Liver (tissue), 9 donors: ENCODE data around the gene ASMTL. TPM values are rescaled to one million over a fixed set of nuclear protein-coding genes. Genes with fewer than 3 reads are reported as not detected.

ENCODE experiments used
- DNase-seq: peaks from one replicate; pipeline ENCODE4 v3.0.0-alpha.2; 2017; ENCODE audit warnings: low spot score
- H3K27ac ChIP-seq, 2 donors: one replicate each; pipeline ENCODE4 v1.7.0; 2013; ENCODE audit warnings: inconsistent platforms in 2 of 2, low read length in 2 of 2, control low read depth in 1 of 2, low read depth in 1 of 2, mild to moderate bottlenecking in 1 of 2
- H3K27me3 ChIP-seq, 4 donors: one replicate each; pipeline versions ENCODE4 v1.6.1 to v1.7.0; 2013; ENCODE audit warnings: low read length in 3 of 4, inconsistent platforms in 1 of 4, mild to moderate bottlenecking in 1 of 4, moderate library complexity in 1 of 4; ENCODE audit not compliant: control insufficient read depth in 4 of 4, insufficient read depth in 4 of 4
- H3K36me3 ChIP-seq, 4 donors: one replicate each; pipeline versions ENCODE4 v1.6.1 to v1.7.0; 2013; ENCODE audit warnings: low read length in 3 of 4, mild to moderate bottlenecking in 3 of 4, low read depth in 1 of 4, moderate library complexity in 1 of 4; ENCODE audit not compliant: control insufficient read depth in 4 of 4, insufficient read depth in 3 of 4
- H3K4me1 ChIP-seq, 4 donors: one replicate each; pipeline versions ENCODE4 v1.6.1 to v1.7.0; 2013; ENCODE audit warnings: low read length in 3 of 4, mild to moderate bottlenecking in 3 of 4, moderate library complexity in 1 of 4; ENCODE audit not compliant: control insufficient read depth in 4 of 4, insufficient read depth in 4 of 4
- H3K4me3 ChIP-seq, 3 donors: one replicate each; pipeline versions ENCODE4 v1.6.1 to v1.7.0; 2013; ENCODE audit warnings: low read length in 3 of 3, control low read depth in 1 of 3, low read depth in 1 of 3, mild to moderate bottlenecking in 1 of 3
- H3K9ac ChIP-seq, 2 donors: one replicate each; pipeline ENCODE4 v1.7.0; 2013; ENCODE audit warnings: low read length in 2 of 2, mild to moderate bottlenecking in 2 of 2, moderate library complexity in 2 of 2, control low read depth in 1 of 2, low read depth in 1 of 2
- H3K9me3 ChIP-seq, 4 donors: one replicate each; pipeline versions ENCODE4 v1.6.1 to v1.7.0; 2013; ENCODE audit warnings: low read length in 3 of 4; ENCODE audit not compliant: control insufficient read depth in 4 of 4
- EGR1 ChIP-seq, 2 donors: IDR thresholded peaks; 2 replicates each; pipeline ENCODE4 v1.6.1; 2016 to 2018; ENCODE audit warnings: antibody characterized with exemption in 2 of 2, low read depth in 2 of 2
- FOXA1 ChIP-seq: IDR thresholded peaks from 2 replicates; pipeline ENCODE4 v1.6.1; 2016; ENCODE audit warnings: antibody characterized with exemption
- FOXA2 ChIP-seq: IDR thresholded peaks from 2 replicates; pipeline ENCODE4 v1.6.1; 2016; ENCODE audit warnings: antibody characterized with exemption
- GABPA ChIP-seq, 2 donors: IDR thresholded peaks in 1 of 2; conservative IDR thresholded peaks in 1 of 2; 2 replicates each; pipeline ENCODE4 v1.6.1; 2016; ENCODE audit warnings: antibody characterized with exemption in 2 of 2, mild to moderate bottlenecking in 1 of 2, moderate library complexity in 1 of 2
- HNF4A ChIP-seq, 2 donors: conservative IDR thresholded peaks; 2 replicates each; pipeline ENCODE4 v1.6.1; 2016; ENCODE audit warnings: antibody characterized with exemption in 2 of 2, mild to moderate bottlenecking in 2 of 2
- HNF4G ChIP-seq: IDR thresholded peaks from 2 replicates; pipeline ENCODE4 v1.6.1; 2016; ENCODE audit warnings: antibody characterized with exemption
- NR2F2 ChIP-seq: IDR thresholded peaks from 2 replicates; pipeline ENCODE4 v1.6.1; 2016; ENCODE audit warnings: antibody characterized with exemption
- RAD21 ChIP-seq, 2 donors: IDR thresholded peaks; 2 replicates each; pipeline ENCODE4 v1.6.1; 2016; ENCODE audit warnings: antibody characterized with exemption in 2 of 2, mild to moderate bottlenecking in 2 of 2
- RXRA ChIP-seq, 2 donors: IDR thresholded peaks; 2 replicates each; pipeline ENCODE4 v1.6.1; 2017 to 2018; ENCODE audit warnings: antibody characterized with exemption in 2 of 2, mild to moderate bottlenecking in 1 of 2
- YY1 ChIP-seq: IDR thresholded peaks from 2 replicates; pipeline ENCODE4 v1.6.1; 2016; ENCODE audit warnings: antibody characterized with exemption, mild to moderate bottlenecking
- WGBS: extraction: QIAGEN DNeasy Blood & Tissue Kit; methylation state at CpG from one replicate; pipeline ENCODE4 v1.1.7; 2013; 5-methylcytosine and 5-hydroxymethylcytosine counted together
- polyA plus RNA-seq, 2 donors: library from polyadenylated mRNA; stranded (reverse) in 1 of 2; unstranded in 1 of 2; fragments of 200-250 nt in 1 of 2; fragments of >200 nt in 1 of 2; fragmentation: Nextera tagmentation in 1 of 2; extraction: Ambion mirVana in 1 of 2; gene quantifications; one replicate each; pipeline versions ENCODE4 v1.2.1 to v1.2.3, GENCODE V29; 2013 to 2015
- total RNA-seq, 2 donors: library from RNA; depleted of rRNA; stranded (reverse); fragments of >200 nt; gene quantifications; one replicate each; pipeline ENCODE4 v1.2.3, GENCODE V29; 2014
- TF ChIP-seq, protein P1 (sequence below): IDR thresholded peaks from 2 replicates; pipeline ENCODE4 v1.6.1; 2016; ENCODE audit warnings: antibody characterized with exemption
- donor health status: healthy.
- donor health status: healthy.
- donor health status: healthy.
- donor health status: healthy.
- donor health status: healthy.

ASMTL gene
- total and polyA plus RNA-seq, 4 donors: 10.3 to 18.9 (median 11.6) TPM

- Histone ChIP-seq H3K9ac (no peak overlapping the region), H3K4me1 (peaks cover 5 to 23% (median 19%) of the 10 kb centered on the region in 4 donors), H3K27me3 (no peaks in the 10 kb centered on the region), H3K4me3 (no peak overlapping the region), H3K27ac (no peak overlapping the region), H3K9me3 (no peaks in the 10 kb centered on the region), H3K36me3 (peaks cover 7 to 15% (median 9%) of the 10 kb centered on the region in 4 donors)
- DNase-seq: peak; percentile 31
- TF ChIP-seq EGR1 (IDR thresholded peaks at IDR 0.05; ENCODE audit: low read depth in 2 of 2): no peak
- TF ChIP-seq, protein P1, sequence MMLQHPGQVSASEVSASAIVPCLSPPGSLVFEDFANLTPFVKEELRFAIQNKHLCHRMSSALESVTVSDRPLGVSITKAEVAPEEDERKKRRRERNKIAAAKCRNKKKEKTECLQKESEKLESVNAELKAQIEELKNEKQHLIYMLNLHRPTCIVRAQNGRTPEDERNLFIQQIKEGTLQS: no peak
- TF ChIP-seq HNF4G: no peak
- WGBS: 94% methylated on average over 22 of the region's 22 CpGs
Observed at GRCh38 chrX:1394731-1395501, 57.8 kb downstream of the ASMTL start.

GRCh38 chrX:1393871-1394615, 58.7 kb downstream of the ASMTL start:
- Histone ChIP-seq H3K9me3 (no peaks in the 10 kb centered on the region), H3K27ac (no peak overlapping the region), H3K9ac (no peak overlapping the region), H3K27me3 (no peaks in the 10 kb centered on the region), H3K4me1 (peaks cover 5 to 30% (median 23%) of the 10 kb centered on the region in 4 donors), H3K36me3 (peaks cover 14 to 22% (median 15%) of the 10 kb centered on the region in 4 donors), H3K4me3 (no peak overlapping the region)
- TF ChIP-seq GABPA (IDR thresholded peaks at IDR 0.05 in 1 of 2, conservative IDR thresholded peaks at IDR 0.05 in 1 of 2) (no peak), HNF4G (no peak), RAD21 (IDR thresholded peaks at IDR 0.05) (no peak)
- WGBS: 76% methylated on average over 16 of the region's 16 CpGs
- DNase-seq: no peak

- H3K27me3 ChIP-seq: no peaks in the 10 kb centered on the region
- H3K4me3 ChIP-seq: peak overlapping the region; percentile 73 to 78 (median 75)
- peaks cover 5 to 36% (median 26%) of the 10 kb centered on the region in 4 donors for H3K4me1 ChIP-seq
- WGBS: under 1% methylated on average over 70 of the region's 76 CpGs
- no peak for DNase-seq
- peak overlapping the region; percentile 98 to 99 for H3K27ac ChIP-seq
- H3K36me3 ChIP-seq: peaks cover 12 to 35% (median 24%) of the 10 kb centered on the region in 4 donors
- H3K9me3 ChIP-seq: no peaks in the 10 kb centered on the region
- peak overlapping the region in 1 of 2 donors; percentile 57 for H3K9ac ChIP-seq
- TF ChIP-seq YY1 (no peak), RXRA (IDR thresholded peaks at IDR 0.05) (peak in 1 of 2 donors; percentile 55), FOXA1 (no peak), EGR1 (IDR thresholded peaks at IDR 0.05; ENCODE audit: low read depth in 2 of 2) (no peak), HNF4A (conservative IDR thresholded peaks at IDR 0.05) (peak in 1 of 2 donors; percentile 56), RAD21 (IDR thresholded peaks at IDR 0.05) (no peak), FOXA2 (no peak), NR2F2 (peak; percentile 92)
Observed at GRCh38 chrX:1392376-1393068, 60.2 kb downstream of the ASMTL start.
